TTC549 (cell line): ENCODE data around the gene CFAP107.

Experiments
- FAIRE-seq: peaks from 2 replicates; lab custom pipeline; 2012; peaks lifted over from hg19 to GRCh38; lab: Jason Lieb, UNC

The CFAP107 gene

DNA sequence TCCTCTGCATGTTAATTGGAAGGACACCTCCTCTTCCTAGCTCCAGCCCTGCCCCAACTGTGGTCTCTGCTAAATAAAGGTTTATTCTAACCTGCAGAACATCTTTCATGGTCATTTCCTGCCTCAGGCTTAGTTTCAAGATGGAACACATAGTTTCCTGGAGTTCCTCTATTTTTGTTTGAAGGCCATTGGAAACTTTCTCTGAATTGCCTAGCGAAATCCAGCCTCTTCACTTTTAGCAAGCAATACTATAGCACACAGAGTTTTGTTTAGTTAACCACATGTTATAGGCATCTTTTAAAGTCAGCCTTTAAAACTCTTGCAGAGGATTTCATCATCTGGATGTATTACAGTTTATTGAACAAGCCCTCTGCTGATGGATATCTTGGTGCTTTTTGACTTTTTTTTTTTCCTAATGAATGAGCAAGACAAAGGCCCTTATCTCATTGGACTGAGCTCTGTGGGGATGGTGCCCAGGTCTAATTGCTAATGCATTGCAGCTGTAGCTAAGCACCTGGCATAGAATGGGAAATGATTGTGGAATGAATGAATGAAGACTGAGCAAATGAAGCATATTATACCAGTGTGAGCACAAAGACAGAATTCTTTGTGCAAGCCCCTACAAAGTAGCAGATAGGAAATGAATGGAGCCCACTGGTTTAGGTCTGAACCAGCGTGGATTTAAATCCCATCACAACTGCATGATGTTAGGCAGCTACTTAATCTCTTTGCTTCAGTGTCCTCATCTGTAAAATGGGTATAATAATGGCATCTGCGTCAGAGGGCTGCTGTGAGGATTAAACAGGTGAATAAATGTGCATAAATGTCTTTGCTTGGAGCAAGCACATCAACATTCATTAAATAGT lies 641 bp upstream of the CFAP107 start:
- FAIRE-seq, result no peak

DNA sequence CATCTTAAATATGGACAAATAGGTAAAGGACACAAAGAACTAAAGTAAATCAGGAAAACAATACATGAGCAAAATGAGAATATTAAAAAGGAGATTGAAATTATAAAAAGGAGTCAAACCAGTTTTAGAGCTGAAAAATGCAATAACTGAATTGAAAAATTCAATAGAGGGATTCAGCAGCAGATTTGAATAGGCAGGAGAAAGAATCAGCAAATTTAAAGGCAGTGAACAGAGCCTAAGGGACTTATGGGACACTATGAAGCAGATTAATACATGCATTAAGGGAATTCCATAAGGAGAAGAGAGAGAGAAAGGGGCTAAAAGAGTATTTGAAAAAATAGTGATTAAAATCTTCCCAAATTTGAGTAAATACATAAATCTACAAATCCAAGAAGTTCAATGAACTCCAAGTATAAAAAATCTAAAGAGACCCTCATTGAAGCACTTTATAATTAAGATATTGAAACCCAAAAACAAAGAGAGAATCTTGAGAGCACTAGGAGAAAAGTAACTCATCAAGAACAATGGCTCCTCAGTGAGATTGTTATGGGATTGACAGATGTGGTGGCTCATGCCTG lies 2.9 kb downstream of the CFAP107 start:
- FAIRE-seq, result no peak

DNA sequence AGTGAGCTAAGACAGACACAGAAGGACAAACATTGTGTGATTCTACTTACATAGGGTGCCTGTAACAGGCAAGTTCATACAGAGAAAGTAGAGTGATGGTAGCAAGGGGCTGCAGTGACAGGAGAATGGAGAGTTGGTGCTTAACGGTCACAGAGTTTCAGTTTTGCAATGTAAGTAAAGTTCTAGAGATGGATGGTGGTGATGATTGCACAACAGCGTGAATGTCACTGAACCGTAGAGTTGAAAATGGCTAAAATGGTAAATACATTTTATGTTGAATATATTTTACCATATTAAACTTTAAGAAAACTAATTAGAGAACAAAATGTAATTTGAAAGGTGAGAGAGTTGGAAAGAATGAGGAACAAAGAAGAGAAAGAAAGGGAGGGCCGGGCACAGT lies 8.7 kb downstream of the CFAP107 start:
- FAIRE-seq, result no peak

DNA sequence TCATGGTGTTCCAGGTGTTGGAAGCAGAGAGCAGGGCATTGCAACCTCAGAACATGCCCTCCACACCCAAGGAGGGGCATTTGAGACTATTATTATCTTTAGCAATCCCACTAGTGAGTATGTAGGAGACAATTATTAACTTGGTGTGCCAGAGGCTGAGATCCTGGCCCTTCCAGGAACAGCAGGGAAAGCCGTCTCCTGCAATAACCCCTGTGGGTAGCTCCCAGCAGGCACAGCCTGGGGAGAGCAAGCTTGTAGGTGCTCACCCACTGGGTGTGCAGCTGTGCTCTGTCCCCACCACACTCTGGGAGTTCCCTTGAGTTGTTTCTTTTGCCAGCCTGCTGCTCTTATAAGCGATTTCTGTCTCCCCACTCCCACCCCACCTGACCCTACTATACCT lies 10.3 kb downstream of the CFAP107 start:
- FAIRE-seq, result no peak

DNA sequence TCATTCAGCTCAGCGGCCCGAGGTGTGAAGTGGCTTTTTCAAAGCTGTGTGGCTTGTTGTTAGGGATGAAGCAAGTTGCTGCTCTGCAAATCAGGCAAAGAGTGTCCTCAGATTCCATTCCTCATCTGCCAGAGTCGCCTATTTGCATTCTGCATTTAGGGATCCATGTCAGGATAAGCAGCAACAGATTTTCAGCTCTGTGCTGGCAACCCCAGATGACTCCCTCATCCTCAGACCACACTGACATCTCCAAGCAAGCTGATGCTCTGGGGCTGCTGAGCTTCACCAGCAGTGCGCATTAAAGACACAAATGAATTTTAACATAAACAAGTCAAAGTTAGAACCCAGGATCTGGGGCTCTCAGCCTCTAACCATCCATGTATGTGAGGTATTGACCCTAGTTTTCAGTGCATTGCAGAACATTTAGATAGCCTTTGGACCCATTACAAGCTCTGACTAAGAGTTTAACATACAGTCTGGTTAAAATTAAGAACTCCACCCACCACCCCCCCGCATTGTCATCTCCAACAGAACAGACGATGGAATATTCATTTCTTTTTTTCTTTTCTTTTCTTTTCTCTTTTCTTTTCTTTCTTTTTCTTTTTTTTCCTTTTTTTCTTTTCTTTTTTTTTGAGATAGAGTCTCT lies 10.9 kb downstream of the CFAP107 start:
- no peak for FAIRE-seq

DNA sequence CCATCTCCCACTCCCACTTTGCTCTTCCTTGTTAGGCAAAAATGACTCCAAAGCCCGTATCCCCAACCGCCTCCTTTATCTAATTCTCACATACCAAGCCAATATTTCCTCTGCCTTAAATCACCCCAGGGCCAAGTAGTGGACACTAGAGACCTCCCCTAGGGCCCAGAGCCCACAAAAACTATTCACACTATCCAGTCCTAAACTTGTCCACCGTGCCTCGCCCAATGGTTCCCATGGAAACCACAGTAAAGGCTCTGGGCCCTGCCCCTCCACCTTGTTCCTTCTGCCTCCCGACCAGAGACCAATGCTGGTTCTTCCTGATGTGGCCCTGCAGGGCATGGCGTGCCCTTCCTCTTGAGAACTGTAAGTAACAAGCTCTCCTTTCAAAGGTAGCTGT lies 11.8 kb downstream of the CFAP107 start:
- no peak for FAIRE-seq

DNA sequence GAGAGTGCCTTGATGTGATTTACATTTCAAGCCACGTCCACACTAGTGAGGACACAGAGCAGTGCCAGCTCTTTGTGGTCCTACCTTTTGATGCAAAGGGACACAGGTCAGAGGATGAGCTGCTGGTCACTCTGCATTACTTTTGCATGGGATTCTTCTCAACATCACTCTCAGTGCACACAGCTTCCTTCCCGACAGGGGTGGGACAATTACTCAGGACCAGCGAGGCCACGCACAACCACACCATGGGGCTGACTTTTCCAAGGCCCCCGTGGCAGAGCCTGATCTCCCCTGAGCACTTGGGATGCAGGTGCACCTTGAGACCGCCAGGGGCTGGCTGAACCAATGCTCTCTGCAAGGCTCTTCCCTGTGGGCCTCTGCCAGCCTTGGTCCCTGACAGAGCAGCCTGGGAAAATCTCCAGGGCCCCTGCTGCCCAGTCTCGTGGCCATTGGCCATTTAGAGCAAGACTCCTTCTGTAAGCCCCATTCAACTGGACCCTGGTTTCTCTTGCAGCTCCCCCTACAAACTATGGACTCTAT lies 14.3 kb downstream of the CFAP107 start:
- FAIRE-seq, result no peak

DNA sequence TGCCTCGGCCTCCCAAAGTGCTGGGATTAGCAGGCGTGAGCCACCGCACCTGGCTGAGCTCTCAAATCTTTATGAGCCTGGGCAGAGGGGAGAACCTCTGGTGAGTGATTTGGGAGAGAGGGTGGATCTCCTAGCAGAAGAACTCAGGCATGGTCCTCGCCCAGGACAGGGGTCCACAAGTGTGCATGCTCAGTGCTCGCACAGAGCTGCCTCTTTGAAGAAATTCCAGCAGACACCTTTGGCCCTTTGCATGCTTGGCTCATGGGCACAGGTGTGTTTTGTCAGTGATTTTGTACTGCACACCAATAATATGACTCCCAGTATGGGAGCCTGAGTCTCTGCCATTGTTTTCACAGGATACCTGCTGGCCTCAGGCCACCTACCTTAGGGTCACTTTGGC lies 15.8 kb downstream of the CFAP107 start:
- FAIRE-seq, result no peak

DNA sequence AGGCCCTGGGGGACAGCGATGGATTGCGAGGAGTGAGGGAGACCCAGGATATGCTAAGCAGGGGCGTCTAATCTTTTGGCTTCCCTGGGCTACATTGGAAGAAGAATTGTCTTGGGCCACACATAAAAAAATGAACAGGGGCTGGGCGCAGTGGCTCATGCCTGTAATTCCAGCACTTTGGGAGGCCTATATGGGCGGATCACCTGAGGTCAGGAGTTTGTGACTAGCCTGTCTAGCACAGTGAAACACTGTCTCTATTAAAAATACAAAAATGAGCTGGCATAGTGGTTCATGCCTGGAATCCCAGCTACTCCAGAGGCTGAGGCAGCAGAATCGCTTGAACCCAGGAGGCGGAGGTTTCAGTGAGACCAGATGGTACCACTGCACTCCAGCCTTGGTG lies 16.8 kb downstream of the CFAP107 start:
- no peak for FAIRE-seq

DNA sequence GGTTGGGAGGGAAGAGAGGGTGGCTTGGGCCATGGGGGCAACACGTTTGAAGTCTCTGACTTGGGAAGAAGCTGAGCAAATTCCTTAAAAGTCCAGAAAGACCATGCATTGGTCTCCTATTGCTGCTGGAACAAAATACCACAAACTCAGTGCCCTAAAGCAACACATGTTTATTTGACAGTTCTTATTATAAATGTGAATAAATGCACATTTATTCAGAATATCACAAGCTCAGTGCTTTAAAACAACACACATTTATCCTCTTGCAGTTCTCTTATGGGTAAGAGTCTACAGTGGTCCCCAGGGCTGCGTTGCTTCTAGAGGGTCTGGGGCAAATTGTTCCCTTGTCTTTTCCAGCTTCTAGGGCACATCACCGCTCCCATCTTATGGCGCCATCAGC lies 17.5 kb downstream of the CFAP107 start:
- no peak for FAIRE-seq

DNA sequence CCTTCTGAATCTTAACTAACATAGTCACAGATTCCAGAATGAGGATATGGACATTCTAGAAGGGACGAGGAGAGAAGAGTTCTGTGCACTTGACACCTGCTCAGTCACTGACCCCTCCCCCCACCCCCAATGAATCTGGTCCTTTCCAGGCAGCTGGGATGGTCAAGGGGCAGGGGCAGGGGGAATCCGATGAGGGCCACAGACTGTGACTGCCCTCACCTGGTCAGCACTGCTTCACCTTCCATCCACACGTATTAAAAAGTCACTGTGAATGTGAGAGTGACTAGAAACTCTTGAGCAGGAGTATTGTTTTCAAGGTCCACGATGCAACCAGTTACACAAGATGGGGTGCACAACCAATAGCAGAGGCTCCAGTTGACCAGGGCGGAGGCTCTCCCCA lies 18.0 kb downstream of the CFAP107 start:
- FAIRE-seq, result no peak

DNA sequence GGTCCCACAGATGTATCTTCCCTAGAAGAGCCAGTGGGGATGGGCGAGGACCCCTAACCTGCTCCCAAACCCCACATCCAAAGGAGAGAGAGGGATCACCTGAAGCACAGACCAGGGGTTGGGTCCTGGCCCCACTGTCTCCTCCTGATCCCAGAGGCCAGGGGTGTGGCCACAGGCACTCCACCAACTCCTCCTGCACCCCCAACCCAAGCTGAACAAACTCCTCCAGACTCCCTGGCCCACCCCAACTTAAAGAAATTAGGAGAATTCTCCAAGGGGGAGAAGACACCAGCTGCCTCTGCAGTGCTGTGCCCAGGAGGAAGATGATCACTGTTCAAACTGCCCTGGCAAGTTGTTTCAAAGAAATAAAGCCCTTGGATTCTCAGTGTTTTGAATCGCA lies 23.0 kb downstream of the CFAP107 start:
- FAIRE-seq, result no peak

DNA sequence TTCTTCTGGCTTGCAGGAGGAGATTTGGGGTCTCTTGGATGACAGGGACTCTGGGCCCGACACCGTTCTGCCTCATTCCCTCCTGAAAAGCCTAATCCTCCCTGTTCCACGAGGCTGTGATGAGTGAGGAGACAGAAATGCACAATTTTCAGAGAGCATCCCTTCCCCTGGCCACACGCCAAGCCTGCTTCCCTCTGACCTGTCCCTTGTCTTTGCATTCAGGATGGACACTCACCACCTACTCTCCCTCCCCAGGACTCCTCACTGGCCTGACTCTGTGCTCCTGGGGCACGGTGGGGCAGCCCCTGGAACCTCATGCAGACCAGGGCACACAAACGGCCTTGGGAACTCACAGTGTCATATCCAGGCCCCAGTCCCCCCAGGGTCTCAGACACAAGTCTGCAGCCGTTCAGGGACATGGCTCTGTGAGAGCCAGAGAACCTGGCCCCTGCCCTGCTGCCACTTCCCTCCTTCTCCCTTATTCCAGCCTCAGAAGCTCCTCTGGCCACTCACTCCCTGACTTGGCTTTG lies 24.0 kb downstream of the CFAP107 start:
- FAIRE-seq, result no peak

DNA sequence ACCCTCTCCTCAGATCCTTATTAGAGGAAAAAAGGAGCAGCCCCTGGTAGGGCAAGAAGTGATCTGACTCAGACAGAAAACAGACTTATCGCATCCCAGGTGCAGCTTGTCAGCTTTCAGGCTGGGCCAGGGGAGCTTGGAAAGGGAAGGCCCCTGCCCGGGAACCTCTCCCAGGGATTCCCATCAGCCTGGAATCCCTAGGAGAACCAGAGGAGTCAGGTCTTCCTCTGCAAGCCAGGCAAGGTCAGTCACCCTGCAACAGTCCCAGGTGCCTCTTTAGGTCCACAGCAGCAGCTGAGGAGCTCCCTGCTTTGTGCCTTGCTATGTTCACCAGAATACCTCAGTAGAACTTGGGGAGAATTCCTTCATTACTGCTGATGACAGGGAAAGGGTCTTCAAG lies 24.6 kb downstream of the CFAP107 start:
- FAIRE-seq, result no peak

DNA sequence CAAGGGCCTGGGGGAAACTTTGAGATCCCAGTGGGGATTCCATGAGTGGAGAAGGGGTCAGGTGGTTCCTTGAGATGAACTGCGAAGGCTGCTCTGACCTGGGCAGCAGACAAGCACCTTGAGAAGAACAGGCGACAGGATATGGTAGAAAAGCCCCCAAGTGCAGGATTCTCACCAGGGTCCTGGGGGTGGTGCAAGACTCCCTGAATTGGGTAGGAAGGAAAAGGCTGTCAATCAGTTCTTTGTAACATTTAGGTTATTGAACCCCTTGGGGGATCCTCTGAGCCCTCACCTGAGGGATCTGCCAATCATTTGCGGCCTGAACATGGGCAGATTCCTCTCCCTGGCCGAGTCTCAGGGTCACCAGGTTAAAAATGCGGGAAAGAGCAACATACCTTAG lies 25.2 kb downstream of the CFAP107 start:
- no peak for FAIRE-seq

DNA sequence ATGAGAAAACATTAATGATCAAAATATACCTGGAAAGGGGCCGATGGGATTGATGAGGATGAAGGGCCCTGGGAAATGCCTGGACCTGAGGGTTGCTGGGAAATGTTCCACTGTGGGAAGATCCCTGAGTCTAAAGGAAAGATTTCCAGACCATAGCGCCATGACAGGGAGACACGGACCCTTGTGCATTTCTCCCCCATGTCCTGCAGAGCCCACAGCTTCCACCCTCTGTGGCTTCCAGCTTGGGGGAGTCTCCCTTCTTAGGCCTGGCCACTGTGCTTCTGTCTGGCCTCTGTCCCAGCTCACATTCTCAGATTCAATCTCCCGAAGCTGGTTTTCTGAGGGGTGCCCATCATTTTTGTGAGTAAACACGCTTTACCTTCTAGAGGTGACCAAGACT lies 26.5 kb downstream of the CFAP107 start:
- no peak for FAIRE-seq

DNA sequence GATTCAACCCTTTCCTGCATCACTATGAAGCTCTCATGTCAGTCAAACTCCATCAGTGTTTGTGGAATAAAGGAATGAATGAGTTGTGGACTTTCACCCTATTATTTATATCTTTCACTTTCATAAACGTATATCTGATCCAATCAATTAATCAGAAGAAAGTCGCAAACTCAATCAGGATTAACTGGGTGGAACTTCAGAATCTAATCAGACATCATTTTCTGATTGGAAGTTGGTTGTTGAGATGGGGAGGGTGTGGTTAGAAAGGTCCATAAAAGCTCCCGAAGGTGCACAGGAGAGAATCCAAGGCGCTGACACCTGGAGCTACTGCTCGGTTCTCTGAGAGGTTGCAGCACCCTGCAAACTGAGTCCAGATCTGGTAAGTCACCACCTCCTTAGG lies 27.4 kb downstream of the CFAP107 start, which contains the start of gene PRAMEF12:
Gene PRAMEF12, plus strand, starts transcription at position 301 of the 400 bp plus-strand sequence. CDS start 1,130 bp downstream, outside the sequence.
- FAIRE-seq, result no peak

DNA sequence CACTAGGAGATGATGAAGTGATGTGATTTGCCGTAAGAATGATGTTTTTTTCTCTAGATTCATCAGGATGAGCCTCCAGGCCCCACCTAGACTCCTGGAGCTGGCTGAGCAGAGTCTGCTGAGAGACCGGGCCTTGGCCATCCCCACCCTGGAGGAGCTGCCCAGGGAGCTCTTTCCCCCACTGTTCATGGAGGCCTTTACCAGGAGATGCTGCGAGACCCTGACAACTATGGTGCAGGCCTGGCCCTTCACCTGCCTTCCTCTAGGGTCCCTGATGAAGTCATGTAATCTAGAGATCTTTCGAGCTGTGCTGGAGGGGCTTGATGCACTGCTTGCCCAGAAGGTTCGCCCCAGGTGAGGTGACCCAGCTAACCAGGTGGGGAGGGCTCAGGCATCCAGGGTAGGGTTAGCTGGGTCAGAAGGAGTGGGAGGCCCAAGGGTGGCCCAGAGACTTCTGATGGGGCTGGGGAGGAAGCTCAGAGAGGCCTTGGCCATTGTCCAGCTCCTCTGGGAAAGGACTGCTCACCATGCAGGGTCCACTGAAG lies 28.9 kb downstream of the CFAP107 start:
- no peak for FAIRE-seq

DNA sequence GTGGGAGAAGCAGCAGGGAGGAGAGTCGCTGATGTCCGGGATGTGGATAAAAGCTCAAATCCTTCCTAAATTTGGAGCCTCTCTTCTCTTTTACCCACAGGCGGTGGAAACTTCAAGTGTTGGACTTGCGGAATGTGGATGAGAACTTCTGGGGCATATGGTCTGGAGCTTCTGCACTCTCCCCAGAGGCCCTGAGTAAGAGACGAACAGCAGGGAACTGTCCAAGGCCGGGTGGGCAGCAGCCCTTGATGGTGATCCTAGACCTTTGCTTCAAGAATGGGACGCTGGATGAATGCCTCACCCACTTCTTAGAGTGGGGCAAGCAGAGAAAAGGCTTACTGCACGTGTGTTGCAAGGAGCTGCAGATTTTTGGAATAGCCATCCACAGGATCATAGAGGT lies 29.4 kb downstream of the CFAP107 start:
- no peak for FAIRE-seq

DNA sequence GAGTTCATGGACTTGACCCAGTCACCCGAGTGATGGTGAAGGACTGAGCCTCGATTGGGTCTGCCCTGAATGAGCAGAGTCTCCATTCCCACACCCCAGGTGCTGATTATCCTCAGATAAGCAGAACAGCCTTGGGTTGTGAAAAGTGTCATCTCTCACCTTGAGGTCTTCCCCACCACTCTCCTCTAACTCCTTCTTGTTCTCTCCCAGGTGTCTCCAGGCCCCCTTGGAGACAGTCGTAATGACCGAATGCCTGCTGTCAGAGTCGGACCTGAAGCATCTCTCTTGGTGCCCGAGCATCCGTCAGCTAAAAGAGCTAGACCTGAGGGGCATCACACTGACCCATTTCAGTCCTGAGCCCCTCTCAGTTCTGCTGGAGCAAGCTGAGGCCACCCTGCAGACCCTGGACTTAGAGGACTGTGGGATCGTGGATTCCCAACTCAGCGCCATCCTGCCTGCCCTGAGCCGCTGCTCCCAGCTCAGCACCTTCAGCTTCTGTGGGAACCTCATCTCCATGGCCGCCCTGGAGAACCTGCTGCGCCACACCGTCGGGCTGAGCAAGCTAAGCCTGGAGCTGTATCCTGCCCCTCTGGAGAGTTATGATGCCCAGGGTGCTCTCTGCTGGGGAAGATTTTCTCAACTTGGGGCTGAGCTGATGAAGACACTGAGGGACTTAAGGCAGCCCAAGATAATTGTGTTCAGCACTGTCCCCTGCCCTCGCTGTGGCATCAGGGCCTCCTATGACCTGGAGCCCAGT lies 31.0 kb downstream of the CFAP107 start:
- no peak for FAIRE-seq

DNA sequence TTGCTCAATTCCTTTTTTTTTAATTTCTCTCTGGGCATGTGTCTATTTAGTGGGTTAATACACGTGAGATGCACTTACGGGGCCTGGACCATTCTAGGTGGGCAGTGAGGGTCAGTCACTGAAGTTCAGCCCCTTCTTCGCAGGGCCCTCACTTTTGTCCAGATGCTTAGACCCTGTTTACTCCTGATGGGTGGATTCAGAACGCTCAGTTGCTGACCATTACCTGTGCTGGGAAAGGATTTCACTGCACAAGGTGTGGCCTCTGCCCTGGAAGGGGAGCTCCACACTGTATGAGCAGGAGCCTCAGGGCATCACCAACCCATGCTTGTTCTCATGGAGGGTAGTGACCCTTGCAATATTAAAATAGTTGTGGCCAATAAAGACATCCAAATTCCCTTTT lies 32.1 kb downstream of the CFAP107 start:
- no peak for FAIRE-seq

DNA sequence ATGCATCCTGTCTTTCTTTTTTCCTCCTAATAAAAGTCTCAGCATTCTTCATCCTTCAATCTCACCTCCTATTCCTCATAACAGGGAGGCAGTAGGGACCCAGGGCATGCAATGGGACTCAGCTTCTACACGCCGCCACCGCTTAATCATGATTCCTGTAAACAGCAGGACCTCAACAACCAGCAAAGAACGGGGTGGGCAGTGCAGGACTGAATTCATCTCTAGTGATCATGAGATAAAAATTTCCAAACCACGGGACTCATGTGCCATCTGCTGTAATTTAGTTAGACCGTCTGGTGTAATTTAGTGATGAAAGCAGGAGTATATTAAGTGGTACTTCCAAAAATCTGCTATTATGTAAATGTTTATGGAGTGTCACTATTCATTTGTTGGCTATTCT lies 32.9 kb downstream of the CFAP107 start:
- FAIRE-seq, result no peak
